Loucy (cell line): ENCODE measurements around the gene PTPRO.

Source experiments
- CTCF ChIP-seq: fragments of 200-600 bp; sonication (generic); conservative IDR thresholded peaks from 2 replicates; pipeline ENCODE4 v1.5.1; 2014; ENCODE audit warnings: mild to moderate bottlenecking, antibody characterized with exemption, low read length
- EZH2phosphoT487 ChIP-seq: fragments of 200-600 bp; IDR thresholded peaks from 2 replicates; pipeline ENCODE4 v1.6.1; 2018; ENCODE audit warnings: antibody characterized with exemption, mild to moderate bottlenecking, moderate library complexity, borderline replicate concordance

- no peak for TF ChIP-seq CTCF
- TF ChIP-seq EZH2phosphoT487 = no peak
These were observed 322.4 kb downstream of the PTPRO start for GRCh38 chr12:15644700-15645099.
